ENCODE data around the gene DAB1. TPM values are rescaled to one million over a fixed set of nuclear protein-coding genes. Genes with fewer than 3 reads are reported as not detected.
"Not testable (repeated sequence)": the region's sequence is repeated elsewhere in the genome, so short reads cannot be mapped to it uniquely, and the experiment has no call there.

Gene DAB1
- total RNA-seq, 2 donors from 2014 or later: 0.72 TPM; not detected in 1

DNA sequence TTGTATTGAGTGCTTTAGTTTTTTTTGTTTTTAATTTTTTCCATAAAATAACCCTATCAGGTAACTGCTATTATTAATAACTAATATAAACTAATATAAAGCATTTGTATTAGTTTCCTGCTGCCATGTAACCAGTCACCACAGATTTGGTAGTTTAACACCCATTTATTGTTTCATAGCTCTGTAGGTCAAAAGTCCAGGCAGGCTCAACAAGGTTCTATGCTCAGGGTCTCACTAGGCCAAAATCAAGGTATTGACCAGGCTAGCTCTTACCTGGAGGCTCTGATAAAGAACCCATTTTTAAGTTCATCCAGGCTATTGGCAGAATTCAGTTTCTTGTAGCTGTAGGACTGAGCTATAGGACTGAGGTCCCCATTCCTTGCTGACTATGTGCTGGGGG, 189.4 kb downstream of the DAB1 start:
- H3K27ac Mint-ChIP-seq: no peak overlapping the region
- peaks cover 0 to 2% of the 10 kb centered on the region in 2 donors for H3K9me3 Mint-ChIP-seq
- ATAC-seq (replicated peaks in 1 of 2): no peak
- peaks cover 9% of the 10 kb centered on the region for H3K27me3 Mint-ChIP-seq (ENCODE audit: low read depth)
- H3K4me1 Mint-ChIP-seq (ENCODE audit: low read depth): no peaks in the 10 kb centered on the region
- no peaks in the 10 kb centered on the region for H3K36me3 Mint-ChIP-seq (ENCODE audit: insufficient read depth in 2 of 2)
- no peak for DNase-seq
- H3K4me3 Mint-ChIP-seq: no peak overlapping the region

DNA sequence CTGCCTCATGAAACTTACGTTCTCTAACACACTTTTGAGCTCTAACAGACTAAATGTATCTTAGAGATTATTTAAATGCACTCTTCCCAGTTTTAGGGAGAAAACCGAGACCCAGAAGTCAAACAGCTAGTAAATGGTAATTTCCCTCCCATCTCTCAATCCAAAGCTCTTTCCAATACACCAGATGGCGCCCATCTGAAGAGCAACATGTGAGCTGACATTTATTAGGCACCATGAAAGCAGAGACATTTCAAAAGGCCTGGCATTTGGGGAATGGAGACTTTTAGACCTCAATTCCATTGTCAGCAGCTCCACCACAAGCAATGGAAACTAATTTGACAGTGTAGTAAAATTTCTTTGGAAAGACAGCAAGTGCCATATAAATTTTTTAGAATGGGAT, 191.4 kb downstream of the DAB1 start:
- H3K9me3 Mint-ChIP-seq: peaks cover 0 to 2% of the 10 kb centered on the region in 2 donors
- no peaks in the 10 kb centered on the region for H3K36me3 Mint-ChIP-seq (ENCODE audit: insufficient read depth in 2 of 2)
- no peak overlapping the region for H3K27ac Mint-ChIP-seq
- no peak for ATAC-seq (replicated peaks in 1 of 2)
- peaks cover 9% of the 10 kb centered on the region for H3K27me3 Mint-ChIP-seq (ENCODE audit: low read depth)
- H3K4me1 Mint-ChIP-seq (ENCODE audit: low read depth): no peaks in the 10 kb centered on the region
- DNase-seq: no peak
- no peak overlapping the region for H3K4me3 Mint-ChIP-seq

DNA sequence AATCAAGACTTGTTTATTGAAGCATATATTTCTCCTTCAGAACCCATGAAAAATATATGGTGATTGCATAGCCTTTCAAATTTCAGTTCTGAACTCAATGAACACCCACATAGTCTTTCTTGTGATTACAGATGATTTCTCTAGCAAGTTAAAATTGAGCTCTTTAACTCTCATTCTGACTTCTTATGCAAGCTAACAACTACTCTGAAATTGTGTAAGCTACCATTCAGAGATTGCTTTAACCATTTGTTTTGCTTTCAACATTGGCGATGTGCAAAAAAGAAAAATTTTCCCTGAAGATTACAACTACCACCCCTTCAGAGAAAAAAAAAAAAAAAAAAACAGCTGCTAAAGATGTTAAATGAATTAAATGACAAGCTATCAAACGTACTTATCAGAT, 193.9 kb downstream of the DAB1 start:
- DNase-seq (no peak), ATAC-seq (replicated peaks in 1 of 2) (no peak)
- Mint-ChIP-seq H3K27me3 (ENCODE audit: low read depth) (peaks cover 5% of the 10 kb centered on the region), H3K4me1 (ENCODE audit: low read depth) (no peaks in the 10 kb centered on the region), H3K27ac (no peak overlapping the region), H3K36me3 (ENCODE audit: insufficient read depth in 2 of 2) (no peaks in the 10 kb centered on the region), H3K4me3 (no peak overlapping the region), H3K9me3 (peaks cover 0 to 2% of the 10 kb centered on the region in 2 donors)

DNA sequence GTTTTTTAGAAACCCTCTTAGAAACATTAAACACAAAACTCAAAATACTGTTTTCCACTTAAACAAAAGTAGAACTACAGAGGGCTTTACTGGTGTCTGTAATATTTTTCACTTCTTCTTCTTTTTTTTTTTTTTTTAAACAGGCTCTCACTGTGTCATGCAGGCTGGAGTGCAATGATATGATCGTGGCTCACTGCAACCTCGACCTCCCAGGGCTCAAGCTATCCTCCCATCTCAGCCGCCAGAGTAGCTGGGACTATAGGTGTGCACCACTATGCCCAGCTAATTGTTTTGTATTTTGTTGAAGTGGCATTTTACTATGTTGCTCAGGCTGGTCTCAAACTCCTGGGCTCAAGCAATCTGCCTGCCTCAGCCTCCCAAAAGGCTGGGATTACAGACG, 194.8 kb downstream of the DAB1 start:
- ATAC-seq (replicated peaks in 1 of 2) (no peak), DNase-seq (no peak)
- Mint-ChIP-seq H3K27ac (no peak overlapping the region), H3K4me1 (ENCODE audit: low read depth) (no peaks in the 10 kb centered on the region), H3K27me3 (ENCODE audit: low read depth) (peaks cover 5% of the 10 kb centered on the region), H3K9me3 (peaks cover 0 to 2% of the 10 kb centered on the region in 2 donors), H3K36me3 (ENCODE audit: insufficient read depth in 2 of 2) (no peaks in the 10 kb centered on the region), H3K4me3 (no peak overlapping the region)

DNA sequence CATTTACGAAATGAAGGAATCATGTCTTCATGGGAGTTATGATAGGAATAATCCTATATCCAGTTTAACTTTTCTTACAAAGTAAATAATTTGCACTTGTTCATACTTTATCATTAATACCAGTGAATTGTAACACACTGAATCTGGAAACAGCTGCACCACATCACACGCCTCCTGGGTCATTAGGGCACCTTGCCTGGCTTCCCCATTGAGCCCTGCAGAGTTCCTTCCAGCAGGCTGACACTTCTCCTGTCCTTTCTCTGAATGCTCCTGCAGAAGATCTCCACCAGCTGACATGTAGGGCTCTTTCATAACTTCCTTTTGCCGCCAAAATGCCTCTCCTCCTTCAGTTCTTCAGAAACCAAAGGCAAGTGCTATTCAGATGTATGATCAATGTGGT, 201.1 kb downstream of the DAB1 start:
- peaks cover 0 to 1% of the 10 kb centered on the region in 2 donors for H3K9me3 Mint-ChIP-seq
- peaks cover 0 to 2% of the 10 kb centered on the region in 2 donors for H3K36me3 Mint-ChIP-seq (ENCODE audit: insufficient read depth in 2 of 2)
- H3K4me3 Mint-ChIP-seq: no peak overlapping the region
- DNase-seq (no peak), ATAC-seq (replicated peaks in 1 of 2) (no peak)
- H3K4me1 Mint-ChIP-seq (ENCODE audit: low read depth): no peaks in the 10 kb centered on the region
- H3K27me3 Mint-ChIP-seq (ENCODE audit: low read depth): peaks cover 5% of the 10 kb centered on the region
- no peak overlapping the region for H3K27ac Mint-ChIP-seq

DNA sequence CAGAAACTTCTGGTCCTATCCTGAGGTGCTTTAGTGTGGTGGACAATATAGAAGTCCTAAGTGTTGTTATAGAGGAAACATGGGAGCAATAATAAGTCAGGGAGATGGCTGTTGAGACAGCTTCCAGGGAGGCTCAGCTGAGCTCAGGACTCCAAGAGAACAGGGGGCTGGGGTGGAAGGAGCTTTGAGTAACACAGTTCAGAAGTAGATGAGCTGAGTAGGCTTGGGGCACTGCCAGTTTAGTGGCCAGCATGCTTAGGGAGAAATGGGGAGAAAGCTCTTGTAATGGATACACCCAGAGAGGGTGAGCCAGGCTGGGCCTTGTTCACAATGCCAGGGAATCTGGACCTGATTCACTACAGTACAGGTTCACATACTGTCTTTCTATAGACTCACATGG, 201.6 kb downstream of the DAB1 start:
- Mint-ChIP-seq H3K4me3 (no peak overlapping the region), H3K4me1 (ENCODE audit: low read depth) (no peaks in the 10 kb centered on the region), H3K27me3 (ENCODE audit: low read depth) (peaks cover 5% of the 10 kb centered on the region), H3K9me3 (peaks cover 0 to 1% of the 10 kb centered on the region in 2 donors), H3K27ac (no peak overlapping the region), H3K36me3 (ENCODE audit: insufficient read depth in 2 of 2) (peaks cover 0 to 2% of the 10 kb centered on the region in 2 donors)
- DNase-seq: no peak
- ATAC-seq (replicated peaks in 1 of 2): no peak

DNA sequence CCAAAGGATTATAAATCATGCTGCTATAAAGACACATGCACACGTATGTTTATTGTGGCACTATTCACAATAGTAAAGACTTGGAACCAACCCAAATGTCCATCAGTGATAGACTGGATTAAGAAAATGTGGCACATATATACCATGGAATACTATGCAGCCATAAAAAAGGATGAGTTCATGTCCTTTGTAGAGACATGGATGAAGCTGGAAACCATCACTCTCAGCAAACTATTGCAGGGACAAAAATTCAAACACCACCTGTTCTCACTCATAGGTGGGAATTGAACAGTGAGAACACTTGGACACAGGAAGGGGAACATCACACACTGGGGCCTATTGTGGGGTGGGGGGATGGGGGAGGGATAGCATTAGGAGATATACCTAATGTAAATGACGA, 203.0 kb downstream of the DAB1 start:
- H3K9me3 Mint-ChIP-seq; H3K36me3 Mint-ChIP-seq (ENCODE audit: insufficient read depth in 2 of 2); H3K27me3 Mint-ChIP-seq (ENCODE audit: low read depth); H3K27ac Mint-ChIP-seq; H3K4me1 Mint-ChIP-seq (ENCODE audit: low read depth); DNase-seq; H3K4me3 Mint-ChIP-seq; ATAC-seq (replicated peaks in 1 of 2): not testable (repeated sequence)

DNA sequence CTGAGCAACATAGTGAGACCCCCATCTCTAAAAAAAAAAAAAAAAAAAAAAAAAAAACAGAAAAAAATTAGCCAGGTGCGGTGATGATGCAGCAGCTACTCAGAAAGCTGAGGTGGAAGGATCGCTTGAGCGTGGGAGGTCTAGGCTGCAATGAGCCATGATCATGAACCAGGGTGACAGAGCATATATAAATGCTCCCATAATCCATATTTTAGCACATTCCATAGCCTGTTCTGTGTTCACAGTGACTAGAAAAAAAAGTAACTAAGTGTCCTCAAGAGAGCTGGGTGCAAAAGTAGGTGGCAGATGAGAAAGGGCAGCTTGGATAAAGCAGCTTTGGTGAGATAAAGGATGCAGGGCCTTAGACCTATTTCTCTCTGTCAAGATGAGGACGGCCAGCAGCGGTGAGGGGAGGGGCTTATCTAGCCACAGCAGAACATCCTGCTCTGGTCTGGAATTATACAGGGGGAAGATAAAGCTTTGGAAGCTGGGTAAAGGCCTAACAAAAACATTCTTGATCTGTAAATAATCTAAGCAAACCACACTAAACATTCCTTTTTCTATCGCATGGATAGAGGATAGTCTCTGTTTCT, 205.3 kb downstream of the DAB1 start:
- H3K9me3 Mint-ChIP-seq: peaks cover 0 to 1% of the 10 kb centered on the region in 2 donors
- H3K36me3 Mint-ChIP-seq (ENCODE audit: insufficient read depth in 2 of 2): peaks cover 0 to 2% of the 10 kb centered on the region in 2 donors
- DNase-seq: no peak
- H3K27me3 Mint-ChIP-seq (ENCODE audit: low read depth): no peaks in the 10 kb centered on the region
- H3K4me3 Mint-ChIP-seq: no peak overlapping the region
- no peaks in the 10 kb centered on the region for H3K4me1 Mint-ChIP-seq (ENCODE audit: low read depth)
- ATAC-seq (replicated peaks in 1 of 2): no peak
- no peak overlapping the region for H3K27ac Mint-ChIP-seq

DNA sequence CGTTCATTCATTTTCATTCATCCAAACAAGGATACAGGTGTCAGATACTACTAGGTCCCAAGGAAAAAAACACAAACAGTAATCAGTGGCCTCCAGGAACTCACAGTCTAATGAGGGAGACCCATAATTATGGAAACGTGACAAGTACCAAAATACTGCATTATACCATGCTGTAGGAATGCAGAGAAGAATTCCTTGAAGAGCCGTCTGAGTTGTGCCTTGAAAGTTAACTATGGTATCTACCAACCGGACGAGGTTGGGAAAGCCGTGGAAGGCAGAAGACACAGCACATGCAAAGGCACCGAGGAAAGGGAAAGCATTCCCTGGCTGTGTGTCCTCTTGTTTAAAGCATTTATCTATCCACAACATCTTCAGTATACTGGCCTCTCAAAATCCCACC, 206.0 kb downstream of the DAB1 start:
- peaks cover 0 to 2% of the 10 kb centered on the region in 2 donors for H3K36me3 Mint-ChIP-seq (ENCODE audit: insufficient read depth in 2 of 2)
- peaks cover 0 to 1% of the 10 kb centered on the region in 2 donors for H3K9me3 Mint-ChIP-seq
- ATAC-seq (replicated peaks in 1 of 2) (no peak), DNase-seq (no peak)
- H3K27ac Mint-ChIP-seq: no peak overlapping the region
- no peaks in the 10 kb centered on the region for H3K4me1 Mint-ChIP-seq (ENCODE audit: low read depth)
- H3K4me3 Mint-ChIP-seq: no peak overlapping the region
- no peaks in the 10 kb centered on the region for H3K27me3 Mint-ChIP-seq (ENCODE audit: low read depth)

DNA sequence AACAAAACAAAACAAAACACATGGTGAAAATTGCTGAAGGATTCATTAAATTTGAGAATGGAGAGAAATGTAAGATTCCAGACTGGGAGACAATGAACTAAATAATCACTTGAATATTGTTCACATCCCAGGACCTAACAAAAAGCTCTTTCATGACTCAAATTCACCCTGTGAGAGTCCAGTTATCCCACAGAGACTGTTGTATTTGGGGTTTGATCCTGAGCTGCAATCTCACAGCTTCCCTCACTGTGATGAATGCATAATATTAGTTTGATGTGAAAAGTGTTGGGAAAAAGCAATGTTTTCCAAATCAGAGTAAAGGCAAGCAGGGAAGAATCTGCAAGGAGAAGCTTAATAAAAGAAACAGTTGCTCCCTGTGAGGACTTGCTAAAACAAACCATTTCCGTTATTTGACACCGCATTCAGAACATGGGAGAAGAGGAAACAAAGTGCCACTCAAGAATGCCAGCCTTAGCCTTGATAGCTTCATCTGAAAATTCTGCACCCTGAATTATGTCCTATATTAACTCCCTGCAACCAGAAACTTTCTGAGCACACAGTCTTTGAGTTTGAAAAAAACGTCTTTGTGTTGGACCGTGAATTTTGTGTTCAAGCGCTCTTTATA, 208.8 kb downstream of the DAB1 start:
- Mint-ChIP-seq H3K4me1 (ENCODE audit: low read depth) (no peaks in the 10 kb centered on the region), H3K27ac (no peak overlapping the region), H3K36me3 (ENCODE audit: insufficient read depth in 2 of 2) (peaks cover 0 to 2% of the 10 kb centered on the region in 2 donors), H3K9me3 (no peaks in the 10 kb centered on the region), H3K27me3 (ENCODE audit: low read depth) (no peaks in the 10 kb centered on the region), H3K4me3 (no peak overlapping the region)
- no peak for DNase-seq
- no peak for ATAC-seq (replicated peaks in 1 of 2)

DNA sequence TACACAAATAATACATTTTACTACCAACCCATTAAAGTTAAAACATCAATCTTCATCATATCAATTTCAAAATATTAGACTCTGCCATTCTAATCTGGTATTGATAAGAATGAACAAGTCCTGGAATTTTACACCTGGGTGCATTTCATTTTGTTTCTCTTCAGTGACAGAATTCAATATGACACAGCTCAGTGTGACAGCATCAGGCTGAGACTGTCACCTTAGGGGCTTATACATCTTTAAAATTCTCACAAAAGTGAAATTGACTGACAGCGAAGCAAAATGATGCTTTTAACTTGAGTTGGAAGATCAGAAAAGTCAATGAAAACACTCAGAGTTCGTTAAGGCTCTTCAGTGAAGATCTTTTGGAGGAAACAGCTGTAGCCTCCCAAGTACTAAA, 213.0 kb downstream of the DAB1 start:
- H3K9me3 Mint-ChIP-seq: no peaks in the 10 kb centered on the region
- H3K27me3 Mint-ChIP-seq (ENCODE audit: low read depth): no peaks in the 10 kb centered on the region
- H3K4me3 Mint-ChIP-seq: no peak overlapping the region
- H3K4me1 Mint-ChIP-seq (ENCODE audit: low read depth): no peaks in the 10 kb centered on the region
- ATAC-seq (replicated peaks in 1 of 2) (no peak), DNase-seq (no peak)
- H3K27ac Mint-ChIP-seq: no peak overlapping the region
- no peaks in the 10 kb centered on the region for H3K36me3 Mint-ChIP-seq (ENCODE audit: insufficient read depth in 2 of 2)

DNA sequence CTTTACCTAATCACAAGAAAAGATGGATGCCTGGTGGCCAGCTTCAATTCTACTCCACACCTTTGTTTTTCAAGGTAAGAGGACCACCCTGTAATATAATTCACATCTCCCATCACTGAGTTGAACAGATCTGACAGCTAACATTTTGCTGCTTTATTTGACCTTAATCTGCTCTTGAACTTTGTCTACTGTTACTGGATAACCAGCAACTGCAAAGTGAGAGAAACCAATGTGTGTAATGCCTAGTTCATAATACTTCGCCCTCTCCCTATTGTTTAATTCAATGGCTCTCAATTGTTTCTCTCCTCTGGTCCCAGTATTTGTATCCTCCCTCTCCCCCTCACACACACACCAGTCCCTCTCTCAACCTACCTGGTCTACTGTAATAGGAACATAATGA, 214.4 kb downstream of the DAB1 start:
- ATAC-seq (replicated peaks in 1 of 2) (no peak), DNase-seq (no peak)
- H3K27me3 Mint-ChIP-seq (ENCODE audit: low read depth): no peaks in the 10 kb centered on the region
- no peaks in the 10 kb centered on the region for H3K9me3 Mint-ChIP-seq
- H3K4me3 Mint-ChIP-seq: no peak overlapping the region
- no peaks in the 10 kb centered on the region for H3K36me3 Mint-ChIP-seq (ENCODE audit: insufficient read depth in 2 of 2)
- no peaks in the 10 kb centered on the region for H3K4me1 Mint-ChIP-seq (ENCODE audit: low read depth)
- H3K27ac Mint-ChIP-seq: no peak overlapping the region

DNA sequence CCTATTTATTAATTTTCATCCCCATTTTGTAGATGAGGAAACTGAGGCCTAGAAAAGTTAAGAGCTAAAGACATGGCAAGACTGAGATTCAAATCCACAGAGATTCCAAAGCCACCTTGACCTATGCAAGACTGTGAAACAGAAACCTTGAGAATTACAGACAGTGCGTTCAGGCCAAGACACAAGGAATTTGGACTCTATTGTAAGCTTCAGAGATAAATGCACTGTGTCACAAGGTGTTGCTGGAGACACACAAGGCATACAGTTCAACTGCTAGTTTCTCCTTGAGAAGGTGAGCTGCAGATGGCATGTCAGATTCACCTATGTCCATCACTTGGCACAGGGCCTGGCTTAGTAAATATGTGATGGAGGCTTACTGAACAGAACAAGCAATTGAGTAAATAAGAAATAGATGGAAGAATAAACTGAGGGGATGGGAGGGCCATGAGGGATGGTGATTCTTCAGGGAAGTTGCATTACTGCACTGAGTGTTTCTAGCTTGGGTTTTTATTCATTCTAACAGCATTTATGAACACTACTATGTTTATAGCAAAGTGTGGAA, 215.0 kb downstream of the DAB1 start:
- no peak overlapping the region for H3K27ac Mint-ChIP-seq

DNA sequence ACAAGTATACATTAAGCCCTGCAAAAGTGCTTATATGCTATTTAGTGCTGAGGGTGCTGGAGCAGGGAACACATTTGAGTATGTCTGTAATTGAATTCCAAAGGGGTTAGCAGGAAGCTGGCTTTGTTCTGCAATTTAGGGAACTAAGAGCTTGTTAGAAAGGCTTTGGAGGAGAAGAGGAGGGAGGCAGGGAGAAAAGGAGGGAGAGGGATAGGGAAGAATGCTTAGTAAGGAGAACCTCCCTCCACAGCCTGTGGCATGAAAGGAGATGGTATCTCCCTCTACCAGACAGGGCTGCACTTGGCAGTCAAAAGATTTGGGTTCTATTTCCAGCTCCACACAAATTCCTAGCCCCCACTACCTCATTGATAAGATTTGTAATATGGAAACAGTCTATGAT, 217.8 kb downstream of the DAB1 start:
- Mint-ChIP-seq H3K27ac (no peak overlapping the region), H3K4me3 (no peak overlapping the region), H3K4me1 (ENCODE audit: low read depth) (no peaks in the 10 kb centered on the region), H3K27me3 (ENCODE audit: low read depth) (no peaks in the 10 kb centered on the region), H3K36me3 (ENCODE audit: insufficient read depth in 2 of 2) (no peaks in the 10 kb centered on the region), H3K9me3 (no peaks in the 10 kb centered on the region)
- no peak for ATAC-seq (replicated peaks in 1 of 2)
- no peak for DNase-seq

More for the DNA sequence above, 215.0 kb downstream of the DAB1 start:
- no peaks in the 10 kb centered on the region for H3K4me1 Mint-ChIP-seq (ENCODE audit: low read depth)
- ATAC-seq (replicated peaks in 1 of 2): no peak
- DNase-seq: no peak
- H3K36me3 Mint-ChIP-seq (ENCODE audit: insufficient read depth in 2 of 2): no peaks in the 10 kb centered on the region
- H3K4me3 Mint-ChIP-seq: no peak overlapping the region
- no peaks in the 10 kb centered on the region for H3K9me3 Mint-ChIP-seq
- H3K27me3 Mint-ChIP-seq (ENCODE audit: low read depth): no peaks in the 10 kb centered on the region

Measured in activated T-cell treated with anti-CD3 and anti-CD28 coated beads, Interleukin-2, amount 50 U/mL, for 72 hours (primary cell).